Measurements from ENCODE around the gene BTBD9. TPM values are rescaled to one million over a fixed set of nuclear protein-coding genes. Genes with fewer than 3 reads are reported as not detected.

Gene BTBD9
- total and polyA plus RNA-seq, 9 of the 15 experiments (the other 6 are each of a cell fraction or from before 2014, with no cell fraction given), result 0.08 to 1.6 (median 0.58) TPM

GRCh38 chr6:38144365-38144945 lies 495.3 kb downstream of the BTBD9 start:
- H4K20me1 ChIP-seq (replicated peaks; ENCODE audit: control insufficient read depth, insufficient read depth, low read length), result peaks cover 31% of the 10 kb centered on the region
- no peaks in the 10 kb centered on the region; the same call in 2 of the 3 replicates for H3K36me3 ChIP-seq (ENCODE audit: control insufficient read depth, insufficient read depth, low read length)
- no peaks in the 10 kb centered on the region for H3K79me2 ChIP-seq (ENCODE audit: control insufficient read depth, insufficient read depth, low read length)
- H3K9me1 ChIP-seq (ENCODE audit: control insufficient read depth, insufficient read depth, low read length), result no peaks in the 10 kb centered on the region
- no peak overlapping the region for H3K9ac ChIP-seq (ENCODE audit: insufficient read depth in 1 of 2, low read depth in 2 of 2, low read length in 2 of 2)
- no peak overlapping the region for H2AFZ ChIP-seq (ENCODE audit: low read depth, low read length)
- no peak overlapping the region for H3K4me3 ChIP-seq
- intact Hi-C loops (cut with micrococcal nuclease), result no loop called here
- H3K27me3 ChIP-seq (ENCODE audit: control insufficient read depth in 2 of 2, insufficient read depth in 2 of 2, low read length in 2 of 2), result no peaks in the 10 kb centered on the region
- H3K4me2 ChIP-seq (ENCODE audit: insufficient read depth, low read length), result no peak overlapping the region
- WGBS (ENCODE audit: insufficient coverage, low coverage, missing lambda C conversion rate), result 58% methylated on average over 5 of the region's 5 CpGs
- H3K9me3 ChIP-seq (replicated peaks; ENCODE audit: control insufficient read depth, insufficient read depth, low read depth, low read length), result no peaks in the 10 kb centered on the region
- FAIRE-seq (no peak), DNase-seq (ENCODE audit: extremely low read depth in 1 of 4, low spot score in 3 of 4) (no peak), ATAC-seq (no peak)
- TF ChIP-seq SPI1 (IDR thresholded peaks at IDR 0.05; ENCODE audit: borderline replicate concordance, low read depth, low read length), result no peak
- TF ChIP-seq ZNF561 (CRISPR knock-in tag; conservative IDR thresholded peaks at IDR 0.05), result no peak
- ChIA-PET POLR2A (interaction anchor here (0.5 to 0.8 kb wide), 4 partner anchors 17 to 141 kb away, joined by 3 to 5 read pairs (median 4); no protein-coding TSS in a partner anchor), CTCF (ENCODE audit: low intra/inter-chr PET ratio) (no interaction called here)
- no peak overlapping the region for H3K27ac ChIP-seq (ENCODE audit: extremely low read depth, low read depth, low read length)
- in situ Hi-C loops (cut with MboI), result no loop called here
- H3K4me1 ChIP-seq (replicated peaks in 1 of 2; ENCODE audit: control insufficient read depth in 2 of 2, insufficient read depth in 2 of 2, low read length in 2 of 2), result no peaks in the 10 kb centered on the region
- BruUV-seq (replicated peaks), result no TSS peak

- DNase-seq (ENCODE audit: extremely low read depth in 1 of 4, low spot score in 3 of 4) (no peak), ATAC-seq (no peak), FAIRE-seq (no peak)
- no peaks in the 10 kb centered on the region for H3K79me2 ChIP-seq (ENCODE audit: control insufficient read depth, insufficient read depth, low read length)
- H3K4me3 ChIP-seq, result no peak overlapping the region
- no peaks in the 10 kb centered on the region for H3K4me1 ChIP-seq (replicated peaks in 1 of 2; ENCODE audit: control insufficient read depth in 2 of 2, insufficient read depth in 2 of 2, low read length in 2 of 2)
- no peak overlapping the region for H3K4me2 ChIP-seq (ENCODE audit: insufficient read depth, low read length)
- POLR2A ChIA-PET, result interaction anchor here (1.1 to 1.3 kb wide), 2 partner anchors 9 to 12 kb away, joined by 3 read pairs; no protein-coding TSS in a partner anchor
- H2AFZ ChIP-seq (ENCODE audit: low read depth, low read length), result no peak overlapping the region
- intact Hi-C loops (cut with micrococcal nuclease), result no loop called here
- H4K20me1 ChIP-seq (replicated peaks; ENCODE audit: control insufficient read depth, insufficient read depth, low read length), result peaks cover 30% of the 10 kb centered on the region
- no TSS peak for BruUV-seq (replicated peaks)
- no peaks in the 10 kb centered on the region for H3K9me3 ChIP-seq (replicated peaks; ENCODE audit: control insufficient read depth, insufficient read depth, low read depth, low read length)
- no peaks in the 10 kb centered on the region for H3K27me3 ChIP-seq (ENCODE audit: control insufficient read depth in 2 of 2, insufficient read depth in 2 of 2, low read length in 2 of 2)
- no peaks in the 10 kb centered on the region; the same call in 2 of the 3 replicates for H3K36me3 ChIP-seq (ENCODE audit: control insufficient read depth, insufficient read depth, low read length)
- no peak overlapping the region for H3K27ac ChIP-seq (ENCODE audit: extremely low read depth, low read depth, low read length)
- WGBS (ENCODE audit: insufficient coverage, low coverage, missing lambda C conversion rate), result 51% methylated on average over 8 of the region's 8 CpGs
- in situ Hi-C loops (cut with MboI), result no loop called here
- no peaks in the 10 kb centered on the region for H3K9me1 ChIP-seq (ENCODE audit: control insufficient read depth, insufficient read depth, low read length)
- no peak overlapping the region for H3K9ac ChIP-seq (ENCODE audit: insufficient read depth in 1 of 2, low read depth in 2 of 2, low read length in 2 of 2)
- CTCF ChIA-PET (ENCODE audit: low intra/inter-chr PET ratio), result no interaction called here
- TF ChIP-seq PHB2 (IDR thresholded peaks at IDR 0.05; ENCODE audit: low read depth) (no peak), NFXL1 (CRISPR knock-in tag; IDR thresholded peaks at IDR 0.05) (no peak), NR3C1 (CRISPR knock-in tag; IDR thresholded peaks at IDR 0.05) (no peak), PHF8 (IDR thresholded peaks at IDR 0.05; ENCODE audit: borderline replicate concordance, low read length) (no peak), POLR2AphosphoS5 (IDR thresholded peaks at IDR 0.05; ENCODE audit: control insufficient read depth, insufficient read depth, low read depth, low read length) (no peak), ZC3H4 (CRISPR knock-in tag; IDR thresholded peaks at IDR 0.05; ENCODE audit: borderline replicate concordance) (no peak), ZC3H11A (IDR thresholded peaks at IDR 0.05; ENCODE audit: low read depth, low read length) (no peak), CHAMP1 (IDR thresholded peaks at IDR 0.05) (no peak), SMARCB1 (IDR thresholded peaks at IDR 0.05; ENCODE audit: insufficient read length, low read depth) (no peak)
Measured at GRCh38 chr6:38143191-38144150, 496.3 kb downstream of the BTBD9 start.
